Panc1 (cell line): ENCODE data around the gene ZCCHC14. TPM values are rescaled to one million over a fixed set of nuclear protein-coding genes. Genes with fewer than 3 reads are reported as not detected.

Experiments
- ATAC-seq: fragments of 200-7000 bp; cut with Tn5 transposase; 2 replicates; pipeline ENCODE4 v1.9.1; 2020; ENCODE audit warnings: mild to moderate bottlenecking, moderate library complexity
- BruUV-seq: library from RNA; stranded (reverse); fragments of 400-500 nt; replicated peaks from 2 replicates; lab custom pipeline; 2021; lab: Mats Ljungman, UMichigan
- CTCF ChIA-PET: fragments of 300-600 bp; sonication (Branson Sonifier 250); formaldehyde crosslinking; loops from one replicate; lab custom pipeline; 2022; ENCODE audit warnings: antibody characterized with exemption; lab: Charles Lee
- POLR2A ChIA-PET: fragments of 300-600 bp; sonication (Branson Sonifier 250); formaldehyde crosslinking; loops from one replicate; lab custom pipeline; 2022; ENCODE audit warnings: antibody characterized with exemption; lab: Charles Lee
- DNase-seq: peaks from one replicate; pipeline ENCODE4 v3.0.0-alpha.2; 2010; ENCODE audit warnings: low read depth, low spot score
- H3K27ac ChIP-seq: 2 replicates; pipeline ENCODE4 v1.5.1; 2011; ENCODE audit warnings: mild to moderate bottlenecking, low read length, inconsistent platforms
- H3K27me3 ChIP-seq: fragments of 200-500 bp; sonication (Bioruptor generic); 2 replicates; pipeline ENCODE4 v1.6.0; 2014; ENCODE audit warnings: low read length, inconsistent platforms; ENCODE audit not compliant: control insufficient read depth, insufficient read depth
- H3K36me3 ChIP-seq: fragments of 200-500 bp; sonication (Bioruptor generic); 2 replicates; pipeline ENCODE4 v1.5.1; 2014; ENCODE audit warnings: inconsistent platforms, mild to moderate bottlenecking, low read length, moderate library complexity; ENCODE audit not compliant: control insufficient read depth, insufficient read depth
- H3K4me1 ChIP-seq: 2 replicates; pipeline ENCODE4 v1.5.1; 2011; ENCODE audit warnings: inconsistent platforms, mild to moderate bottlenecking, low read length, moderate library complexity; ENCODE audit not compliant: control insufficient read depth, insufficient read depth
- H3K4me3 ChIP-seq, 2 experiments: 2 replicates each; pipeline ENCODE4 v1.5.1; 2011 to 2012; ENCODE audit warnings: low read depth in 2 of 2, low read length in 2 of 2, mild to moderate bottlenecking in 2 of 2, inconsistent platforms in 1 of 2, moderate library complexity in 1 of 2
- H3K9me3 ChIP-seq: fragments of 200-500 bp; sonication (Bioruptor generic); 2 replicates; pipeline ENCODE4 v1.5.1; 2014; ENCODE audit warnings: low read depth, mild to moderate bottlenecking, inconsistent platforms, low read length, moderate library complexity; ENCODE audit not compliant: control insufficient read depth, insufficient read depth
- CTCF ChIP-seq: fragments of 450-650 bp; IDR thresholded peaks from 2 replicates; pipeline ENCODE4 v1.5.1; 2017; ENCODE audit warnings: mild to moderate bottlenecking
- POLR2AphosphoS5 ChIP-seq: IDR thresholded peaks from 2 replicates; pipeline ENCODE4 v1.6.1; 2012; ENCODE audit warnings: mild to moderate bottlenecking, low read depth, low read length, moderate library complexity
- REST ChIP-seq, 2 experiments: IDR thresholded peaks; 2 replicates each; pipeline ENCODE4 v1.6.1; 2011 to 2012; ENCODE audit warnings: low read depth in 2 of 2, control low read depth in 1 of 2, low read length in 1 of 2, mild to moderate bottlenecking in 1 of 2, moderate library complexity in 1 of 2; ENCODE audit not compliant: insufficient read depth in 1 of 2
- SIN3A ChIP-seq: IDR thresholded peaks from 2 replicates; pipeline ENCODE4 v1.6.1; 2012; ENCODE audit warnings: low read depth, mild to moderate bottlenecking, low read length, moderate library complexity, borderline replicate concordance; ENCODE audit not compliant: insufficient read depth
- TCF7L2 ChIP-seq: IDR thresholded peaks from 2 replicates; pipeline ENCODE4 v1.6.1; 2011; ENCODE audit warnings: mild to moderate bottlenecking, low read depth, low read length, inconsistent platforms
- in situ Hi-C: cut with HindIII; loops from 2 replicates; pipeline ENCODE4 v1.10.0; 2016; ENCODE audit warnings: low sequenced_read_pairs, low pct_unique_long_range_greater_than_20kb
- intact Hi-C: fragments of 100-400 bp; cut with micrococcal nuclease; formaldehyde crosslinking; loops from one replicate; pipeline ENCODE4 v1.10.0; 2022; ENCODE audit not compliant: unreplicated experiment
- total RNA-seq: library from RNA; stranded (reverse); gene quantifications from one replicate; pipeline ENCODE4 v1.2.1, GENCODE V29; 2021; ENCODE audit not compliant: unreplicated experiment

ZCCHC14 gene
- total RNA-seq, 1 experiment from 2014 or later = 35.0 TPM

- no peak for TF ChIP-seq REST (IDR thresholded peaks at IDR 0.05; ENCODE audit: insufficient read depth in 1 of 2, low read depth in 2 of 2, low read length in 1 of 2)
- no peak for TF ChIP-seq SIN3A
- TF ChIP-seq TCF7L2 = no peak
- no peak for TF ChIP-seq CTCF
- no peak for TF ChIP-seq POLR2AphosphoS5
- in situ Hi-C loops = no loop called here
- Histone ChIP-seq H3K4me1 (no peaks in the 10 kb centered on the region), H3K27ac (no peak overlapping the region), H3K4me3 (no peak overlapping the region), H3K36me3 (no peaks in the 10 kb centered on the region; the same call in 1 of the 2 replicates), H3K9me3 (no peaks in the 10 kb centered on the region), H3K27me3 (no peaks in the 10 kb centered on the region)
- BruUV-seq = no TSS peak
- POLR2A ChIA-PET = no interaction called here
- CTCF ChIA-PET = no interaction called here
- DNase-seq = no peak
- ATAC-seq = no peak
- intact Hi-C loops = no loop called here
Measured at GRCh38 chr16:87415441-87415840, 77.4 kb downstream of the ZCCHC14 start.

- ATAC-seq = no peak
Measured at GRCh38 chr16:87414251-87414680, 78.6 kb downstream of the ZCCHC14 start.

More at GRCh38 chr16:87414251-87414680, 78.6 kb downstream of the ZCCHC14 start:
- intact Hi-C loops = no loop called here
- ChIA-PET POLR2A (no interaction called here), CTCF (no interaction called here)
- no peak for DNase-seq
- TF ChIP-seq CTCF = no peak
- TF ChIP-seq TCF7L2 = no peak
- TF ChIP-seq SIN3A = no peak
- TF ChIP-seq REST (IDR thresholded peaks at IDR 0.05; ENCODE audit: insufficient read depth in 1 of 2, low read depth in 2 of 2, low read length in 1 of 2) = no peak
- no peak for TF ChIP-seq POLR2AphosphoS5
- Histone ChIP-seq H3K4me3 (no peak overlapping the region), H3K36me3 (no peaks in the 10 kb centered on the region; the same call in 1 of the 2 replicates), H3K9me3 (no peaks in the 10 kb centered on the region), H3K27ac (no peak overlapping the region), H3K4me1 (no peaks in the 10 kb centered on the region), H3K27me3 (no peaks in the 10 kb centered on the region)
- BruUV-seq = no TSS peak
- in situ Hi-C loops = no loop called here
